Endodermal cell (in vitro differentiated cells): Measurements from ENCODE around the gene PRSS57. TPM values are rescaled to one million over a fixed set of nuclear protein-coding genes. Genes with fewer than 3 reads are reported as not detected.

Source experiments
- DNase-seq: peaks from one replicate; pipeline ENCODE4 v3.0.0-alpha.2; 2017
- H3K27ac ChIP-seq: 2 replicates; pipeline ENCODE4 v1.5.1; 2013; ENCODE audit warnings: mild to moderate bottlenecking, low read depth, low read length, moderate library complexity
- H3K27me3 ChIP-seq: 2 replicates; pipeline ENCODE4 v1.6.1; 2013; ENCODE audit warnings: mild to moderate bottlenecking, low read length, moderate library complexity; ENCODE audit not compliant: insufficient read depth, control insufficient read depth, poor library complexity, severe bottlenecking
- H3K36me3 ChIP-seq: 2 replicates; pipeline ENCODE4 v1.7.0; 2013; ENCODE audit warnings: mild to moderate bottlenecking, low read length, moderate library complexity; ENCODE audit not compliant: control insufficient read depth, insufficient read depth
- H3K4me1 ChIP-seq: one replicate; pipeline ENCODE4 v1.7.0; 2013; ENCODE audit warnings: low read length; ENCODE audit not compliant: control insufficient read depth, insufficient read depth
- H3K4me3 ChIP-seq: 2 replicates; pipeline ENCODE4 v1.5.1; 2013; ENCODE audit warnings: mild to moderate bottlenecking, low read length, moderate library complexity
- H3K9ac ChIP-seq: 2 replicates; pipeline ENCODE4 v1.6.1; 2013; ENCODE audit warnings: mild to moderate bottlenecking, low read length, moderate library complexity; ENCODE audit not compliant: poor library complexity, severe bottlenecking; ENCODE audit errors: extremely low read depth
- H3K9me3 ChIP-seq: 2 replicates; pipeline ENCODE4 v1.6.1; 2013; ENCODE audit warnings: mild to moderate bottlenecking, low read length, moderate library complexity; ENCODE audit not compliant: control insufficient read depth
- H3K27ac Mint-ChIP-seq: 2 replicates; pipeline ENCODE4 v1.8.0; 2020; ENCODE audit warnings: mixed read lengths
- H3K27me3 Mint-ChIP-seq: 2 replicates; pipeline ENCODE4 v1.8.0; 2021; ENCODE audit warnings: mild to moderate bottlenecking, mixed read lengths; ENCODE audit not compliant: insufficient read depth
- H3K36me3 Mint-ChIP-seq: 2 replicates; pipeline ENCODE4 v1.8.0; 2020; ENCODE audit warnings: low read depth, mixed read lengths
- H3K4me1 Mint-ChIP-seq: 2 replicates; pipeline ENCODE4 v1.8.0; 2020; ENCODE audit warnings: mixed read lengths
- H3K4me3 Mint-ChIP-seq: 2 replicates; pipeline ENCODE4 v1.8.0; 2020; ENCODE audit warnings: mild to moderate bottlenecking, moderate library complexity, mixed read lengths
- H3K9me3 Mint-ChIP-seq: 2 replicates; pipeline ENCODE4 v1.8.0; 2020; ENCODE audit warnings: mild to moderate bottlenecking, mixed read lengths
- CTCF ChIP-seq: fragments of 200-600 bp; sonication (generic); conservative IDR thresholded peaks from 2 replicates; pipeline ENCODE4 v1.5.0; 2021; ENCODE audit warnings: antibody characterized with exemption, mild to moderate bottlenecking
- WGBS, 2 experiments: methylation state at CpG; one replicate each; pipeline versions ENCODE4 v1.1.5 to v1.1.7; 2013; ENCODE audit warnings: missing lambda C conversion rate in 2 of 2, mixed read lengths in 1 of 2; ENCODE audit not compliant: insufficient coverage in 1 of 2, insufficient read length in 1 of 2; 5-methylcytosine and 5-hydroxymethylcytosine counted together
- total RNA-seq, 2 donors: library from RNA; stranded (reverse); fragmentation: NEBNext Ultra II Directional in 1 of 2; extraction: Animal tissue kit (Norgen Biotek cat#: 25700) in 1 of 2; gene quantifications; 2 replicates in 1 of 2; 3 replicates in 1 of 2; pipeline ENCODE4 v1.2.1, GENCODE V29; 2021

Gene PRSS57
- total RNA-seq, 2 donors from 2014 or later: not detected

GRCh38 chr19:690203-690602 lies 5.0 kb downstream of the PRSS57 start:
- 80 to 81% methylated on average over 14 to 18 of the region's 18 CpGs for WGBS, 2 experiments
- Mint-ChIP-seq H3K4me1 (no peaks in the 10 kb centered on the region), H3K27me3 (peaks cover 4% of the 10 kb centered on the region), H3K36me3 (no peaks in the 10 kb centered on the region), H3K9me3 (no peaks in the 10 kb centered on the region), H3K4me3 (no peak overlapping the region), H3K27ac (no peak overlapping the region)
- TF ChIP-seq CTCF: no peak
- Histone ChIP-seq H3K4me1 (no peaks in the 10 kb centered on the region), H3K27me3 (no peaks in the 10 kb centered on the region), H3K27ac (no peak overlapping the region), H3K36me3 (no peaks in the 10 kb centered on the region), H3K4me3 (no peak overlapping the region), H3K9me3 (no peaks in the 10 kb centered on the region), H3K9ac (no peak overlapping the region)
- peak; percentile 43 for DNase-seq

DNA sequence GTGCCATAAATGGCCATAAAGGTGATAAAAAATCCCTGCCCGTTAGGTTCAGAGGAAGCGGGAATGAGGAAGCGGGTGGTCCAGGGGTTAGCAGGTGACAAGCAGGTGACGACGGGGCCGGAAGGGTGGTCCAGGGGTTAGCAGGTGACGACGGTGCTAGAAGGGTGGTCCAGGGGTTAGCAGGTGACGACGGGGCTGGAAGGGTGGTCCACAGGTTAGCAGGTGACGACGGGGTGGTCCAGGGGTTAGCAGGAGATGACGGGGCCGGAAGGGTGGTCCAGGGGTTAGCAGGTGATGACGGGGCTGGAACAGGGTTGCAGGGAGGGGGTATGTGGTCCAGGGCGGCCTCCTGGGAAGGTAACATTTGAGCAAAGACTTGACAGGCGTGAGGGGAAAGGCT lies 6.3 kb downstream of the PRSS57 start:
- no peak for TF ChIP-seq CTCF
- Mint-ChIP-seq H3K36me3 (no peaks in the 10 kb centered on the region), H3K9me3 (no peaks in the 10 kb centered on the region), H3K27me3 (peaks cover 4% of the 10 kb centered on the region), H3K4me1 (no peaks in the 10 kb centered on the region), H3K27ac (no peak overlapping the region), H3K4me3 (no peak overlapping the region)
- H3K9me3 ChIP-seq: no peaks in the 10 kb centered on the region
- H3K27me3 ChIP-seq: no peaks in the 10 kb centered on the region
- H3K9ac ChIP-seq: no peak overlapping the region
- H3K27ac ChIP-seq: no peak overlapping the region
- DNase-seq: no peak
- no peak overlapping the region for H3K4me3 ChIP-seq
- WGBS, 2 experiments: 92 to 97% methylated on average over 15 to 17 of the region's 17 CpGs
- H3K36me3 ChIP-seq: no peaks in the 10 kb centered on the region
- no peaks in the 10 kb centered on the region for H3K4me1 ChIP-seq

GRCh38 chr19:688214-688613 lies 7.0 kb downstream of the PRSS57 start:
- DNase-seq: no peak
- no peaks in the 10 kb centered on the region for H3K4me1 ChIP-seq
- no peak overlapping the region for H3K4me3 ChIP-seq
- H3K9ac ChIP-seq: no peak overlapping the region
- H3K36me3 ChIP-seq: no peaks in the 10 kb centered on the region
- H3K27me3 Mint-ChIP-seq: peaks cover 4% of the 10 kb centered on the region
- no peak overlapping the region for H3K4me3 Mint-ChIP-seq
- no peak for TF ChIP-seq CTCF
- 88 to 90% methylated on average over 12 to 15 of the region's 15 CpGs for WGBS, 2 experiments
- no peaks in the 10 kb centered on the region for H3K27me3 ChIP-seq
- H3K9me3 Mint-ChIP-seq: no peaks in the 10 kb centered on the region
- H3K36me3 Mint-ChIP-seq: no peaks in the 10 kb centered on the region
- H3K4me1 Mint-ChIP-seq: no peaks in the 10 kb centered on the region
- no peak overlapping the region for H3K27ac ChIP-seq
- no peak overlapping the region for H3K27ac Mint-ChIP-seq
- H3K9me3 ChIP-seq: no peaks in the 10 kb centered on the region
